Measurements from ENCODE around the gene HTR6.

GRCh38 chr1:19654386-19654785 lies 10.3 kb upstream of the HTR6 start:
- TF ChIP-seq, protein P1, sequence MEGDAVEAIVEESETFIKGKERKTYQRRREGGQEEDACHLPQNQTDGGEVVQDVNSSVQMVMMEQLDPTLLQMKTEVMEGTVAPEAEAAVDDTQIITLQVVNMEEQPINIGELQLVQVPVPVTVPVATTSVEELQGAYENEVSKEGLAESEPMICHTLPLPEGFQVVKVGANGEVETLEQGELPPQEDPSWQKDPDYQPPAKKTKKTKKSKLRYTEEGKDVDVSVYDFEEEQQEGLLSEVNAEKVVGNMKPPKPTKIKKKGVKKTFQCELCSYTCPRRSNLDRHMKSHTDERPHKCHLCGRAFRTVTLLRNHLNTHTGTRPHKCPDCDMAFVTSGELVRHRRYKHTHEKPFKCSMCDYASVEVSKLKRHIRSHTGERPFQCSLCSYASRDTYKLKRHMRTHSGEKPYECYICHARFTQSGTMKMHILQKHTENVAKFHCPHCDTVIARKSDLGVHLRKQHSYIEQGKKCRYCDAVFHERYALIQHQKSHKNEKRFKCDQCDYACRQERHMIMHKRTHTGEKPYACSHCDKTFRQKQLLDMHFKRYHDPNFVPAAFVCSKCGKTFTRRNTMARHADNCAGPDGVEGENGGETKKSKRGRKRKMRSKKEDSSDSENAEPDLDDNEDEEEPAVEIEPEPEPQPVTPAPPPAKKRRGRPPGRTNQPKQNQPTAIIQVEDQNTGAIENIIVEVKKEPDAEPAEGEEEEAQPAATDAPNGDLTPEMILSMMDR (conservative IDR thresholded peaks at IDR 0.05; ENCODE audit: low read length): no peak
- TF ChIP-seq EZH2phosphoT487 (IDR thresholded peaks at IDR 0.05; ENCODE audit: borderline replicate concordance, low read depth, low read length): no peak

Data from OCI-LY7 (cell line).